CD8-positive, alpha-beta memory T cell (primary cell): ENCODE measurements around the gene SLC27A2. TPM values are rescaled to one million over a fixed set of nuclear protein-coding genes. Genes with fewer than 3 reads are reported as not detected.

Experiments used
- CTCF ChIA-PET: fragments of 350-600 bp; sonication (Branson Sonifier 250); formaldehyde crosslinking; loops from one replicate; lab custom pipeline; 2021; ENCODE audit warnings: antibody characterized with exemption; lab: Charles Lee
- POLR2A ChIA-PET: fragments of 350-600 bp; sonication (Branson Sonifier 250); formaldehyde crosslinking; loops from one replicate; lab custom pipeline; 2021; ENCODE audit warnings: antibody characterized with exemption; lab: Charles Lee
- DNase-seq, 5 donors: peaks; one replicate each; pipeline versions ENCODE4 v3.0.0 to v3.0.0-alpha.2; 2020 to 2022; ENCODE audit warnings: mixed read lengths in 1 of 5
- H3K27ac ChIP-seq: one replicate; pipeline ENCODE4 v1.7.0; 2013; ENCODE audit warnings: low read depth, mild to moderate bottlenecking, low read length, moderate library complexity
- H3K27me3 ChIP-seq: 2 replicates; pipeline ENCODE4 v1.7.0; 2013; ENCODE audit warnings: low read length, mild to moderate bottlenecking; ENCODE audit not compliant: insufficient read depth, poor library complexity, severe bottlenecking
- H3K36me3 ChIP-seq: 2 replicates; pipeline ENCODE4 v1.7.0; 2013; ENCODE audit warnings: mild to moderate bottlenecking, low read length, moderate library complexity; ENCODE audit not compliant: insufficient read depth
- H3K4me1 ChIP-seq: 2 replicates; pipeline ENCODE4 v1.7.0; 2013; ENCODE audit warnings: mild to moderate bottlenecking, low read length, moderate library complexity; ENCODE audit not compliant: insufficient read depth
- H3K4me3 ChIP-seq: 2 replicates; pipeline ENCODE4 v1.7.0; 2013; ENCODE audit warnings: mild to moderate bottlenecking, low read length
- H3K9me3 ChIP-seq: 2 replicates; pipeline ENCODE4 v1.7.0; 2013; ENCODE audit warnings: mild to moderate bottlenecking, low read length
- H3K27ac Mint-ChIP-seq, 8 donors: one replicate each; pipeline ENCODE4 v1.8.0; 2020 to 2021; ENCODE audit warnings: mixed read lengths in 8 of 8, mild to moderate bottlenecking in 6 of 8, inconsistent platforms in 3 of 8, moderate library complexity in 3 of 8
- H3K27me3 Mint-ChIP-seq, 2 donors: one replicate each; pipeline ENCODE4 v1.8.0; 2020 to 2021; ENCODE audit warnings: mixed read lengths in 2 of 2, mild to moderate bottlenecking in 1 of 2, moderate library complexity in 1 of 2
- H3K36me3 Mint-ChIP-seq, 3 donors: one replicate each; pipeline ENCODE4 v1.8.0; 2020 to 2021; ENCODE audit warnings: mixed read lengths in 3 of 3, inconsistent platforms in 1 of 3, mild to moderate bottlenecking in 1 of 3
- H3K4me1 Mint-ChIP-seq, 3 donors: one replicate each; pipeline ENCODE4 v1.8.0; 2020 to 2021; ENCODE audit warnings: mixed read lengths in 3 of 3, inconsistent platforms in 1 of 3, mild to moderate bottlenecking in 1 of 3
- H3K4me3 Mint-ChIP-seq, 7 donors: one replicate each; pipeline ENCODE4 v1.8.0; 2020 to 2021; ENCODE audit warnings: mixed read lengths in 7 of 7, mild to moderate bottlenecking in 6 of 7, moderate library complexity in 4 of 7, inconsistent platforms in 2 of 7
- H3K9me3 Mint-ChIP-seq, 5 donors: one replicate each; pipeline ENCODE4 v1.8.0; 2020 to 2022; ENCODE audit warnings: mixed read lengths in 5 of 5, mild to moderate bottlenecking in 3 of 5, moderate library complexity in 2 of 5, inconsistent platforms in 1 of 5
- polyA plus RNA-seq: library from polyadenylated mRNA; unstranded; fragments of 300-500 nt; fragmentation: Illumina TruSeq; gene quantifications from one replicate; pipeline ENCODE4 v1.2.3, GENCODE V29; 2021
- total RNA-seq, 2 experiments: library from RNA; stranded (reverse); gene quantifications; one replicate each; pipeline ENCODE4 v1.2.3, GENCODE V29; 2021

The SLC27A2 gene
- total and polyA plus RNA-seq, 3 experiments from 2014 or later = 3.0 to 18.6 (median 16.6) TPM

DNA sequence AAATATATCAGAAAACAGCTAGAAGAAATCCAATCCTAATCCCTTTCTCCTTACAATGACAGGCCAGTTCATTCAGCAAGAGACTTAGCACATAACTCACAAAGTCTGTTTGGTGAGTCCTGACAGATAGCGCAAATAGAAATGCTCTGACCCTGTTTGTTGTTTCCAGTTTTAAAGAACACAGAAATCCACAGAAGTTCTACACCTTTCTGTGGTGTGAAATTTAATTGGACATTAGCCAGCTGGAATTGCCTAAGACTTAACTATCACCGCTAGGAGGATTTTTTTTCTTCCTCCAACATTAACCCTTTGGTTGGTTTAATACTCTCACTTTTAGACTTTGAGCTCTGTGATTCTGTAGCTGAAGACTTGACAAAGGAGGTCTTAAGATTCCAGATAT is 52.8 kb downstream of the SLC27A2 start:
- Mint-ChIP-seq H3K4me1 (no peaks in the 10 kb centered on the region), H3K4me3 (no peak overlapping the region), H3K27ac (no peak overlapping the region), H3K9me3 (no peaks in the 10 kb centered on the region), H3K36me3 (peaks cover 0 to 1% (median 0%) of the 10 kb centered on the region in 3 donors), H3K27me3 (no peaks in the 10 kb centered on the region)
- POLR2A ChIA-PET = no interaction called here
- H3K9me3 ChIP-seq = no peaks in the 10 kb centered on the region
- H3K27ac ChIP-seq = no peak overlapping the region
- DNase-seq = no peak
- CTCF ChIA-PET = no interaction called here
- H3K27me3 ChIP-seq = no peaks in the 10 kb centered on the region
- no peaks in the 10 kb centered on the region for H3K36me3 ChIP-seq
- no peaks in the 10 kb centered on the region for H3K4me1 ChIP-seq
- H3K4me3 ChIP-seq = no peak overlapping the region

GRCh38 chr15:50235794-50236193 is 53.8 kb downstream of the SLC27A2 start:
- Mint-ChIP-seq H3K27me3 (no peaks in the 10 kb centered on the region), H3K4me3 (no peak overlapping the region), H3K9me3 (no peaks in the 10 kb centered on the region), H3K36me3 (peaks cover 0 to 1% (median 0%) of the 10 kb centered on the region in 3 donors), H3K4me1 (no peaks in the 10 kb centered on the region), H3K27ac (no peak overlapping the region)
- Histone ChIP-seq H3K27ac (no peak overlapping the region), H3K4me3 (no peak overlapping the region), H3K9me3 (no peaks in the 10 kb centered on the region), H3K4me1 (no peaks in the 10 kb centered on the region), H3K27me3 (no peaks in the 10 kb centered on the region), H3K36me3 (no peaks in the 10 kb centered on the region)
- ChIA-PET CTCF (no interaction called here), POLR2A (no interaction called here)
- no peak for DNase-seq

- H3K4me3 Mint-ChIP-seq = no peak overlapping the region
- H3K36me3 Mint-ChIP-seq = peaks cover 0 to 1% (median 0%) of the 10 kb centered on the region in 3 donors
These were observed 54.4 kb downstream of the SLC27A2 start for GRCh38 chr15:50236433-50236832.

DNA sequence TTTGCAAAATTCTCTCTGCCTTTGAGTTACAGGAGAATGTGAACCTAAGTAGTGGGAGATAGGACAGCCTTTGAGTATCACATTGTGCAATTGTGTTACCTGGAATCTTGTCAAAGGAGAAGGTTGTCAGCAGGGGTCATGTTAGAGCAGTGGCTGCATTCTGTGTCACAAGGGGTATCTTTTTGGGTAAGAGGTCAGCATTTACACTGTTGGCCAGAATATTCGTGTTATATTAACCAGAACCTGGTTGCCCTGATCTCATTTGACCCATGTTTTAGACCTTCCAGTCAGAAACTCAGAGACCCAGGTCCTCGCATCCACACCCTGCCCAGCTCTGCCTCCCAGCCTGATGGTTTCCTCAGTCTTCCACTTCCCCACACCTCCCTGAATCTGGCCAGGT is 56.3 kb downstream of the SLC27A2 start:
- H3K4me1 ChIP-seq = no peaks in the 10 kb centered on the region
- H3K27me3 ChIP-seq = no peaks in the 10 kb centered on the region
- no peak overlapping the region for H3K4me3 ChIP-seq
- no peaks in the 10 kb centered on the region for H3K36me3 ChIP-seq
- CTCF ChIA-PET = interaction anchor here (1.4 kb wide), 1 partner anchor 24 kb away, joined by 4 read pairs; no protein-coding TSS in a partner anchor
- Mint-ChIP-seq H3K9me3 (no peaks in the 10 kb centered on the region), H3K4me3 (no peak overlapping the region), H3K36me3 (peaks cover 0 to 1% (median 0%) of the 10 kb centered on the region in 3 donors), H3K4me1 (no peaks in the 10 kb centered on the region), H3K27me3 (no peaks in the 10 kb centered on the region), H3K27ac (peak overlapping the region in 1 of 8 donors; percentile 57)
- DNase-seq = no peak
- POLR2A ChIA-PET = no interaction called here
- no peak overlapping the region for H3K27ac ChIP-seq
- H3K9me3 ChIP-seq = no peaks in the 10 kb centered on the region

More at GRCh38 chr15:50236433-50236832, 54.4 kb downstream of the SLC27A2 start:
- Histone ChIP-seq H3K27me3 (no peaks in the 10 kb centered on the region), H3K27ac (no peak overlapping the region), H3K4me1 (no peaks in the 10 kb centered on the region), H3K9me3 (no peaks in the 10 kb centered on the region), H3K36me3 (no peaks in the 10 kb centered on the region), H3K4me3 (no peak overlapping the region)
- POLR2A ChIA-PET = no interaction called here
- no peaks in the 10 kb centered on the region for H3K4me1 Mint-ChIP-seq
- CTCF ChIA-PET = no interaction called here
- H3K27ac Mint-ChIP-seq = no peak overlapping the region
- no peaks in the 10 kb centered on the region for H3K9me3 Mint-ChIP-seq
- DNase-seq = no peak
- H3K27me3 Mint-ChIP-seq = no peaks in the 10 kb centered on the region

DNA sequence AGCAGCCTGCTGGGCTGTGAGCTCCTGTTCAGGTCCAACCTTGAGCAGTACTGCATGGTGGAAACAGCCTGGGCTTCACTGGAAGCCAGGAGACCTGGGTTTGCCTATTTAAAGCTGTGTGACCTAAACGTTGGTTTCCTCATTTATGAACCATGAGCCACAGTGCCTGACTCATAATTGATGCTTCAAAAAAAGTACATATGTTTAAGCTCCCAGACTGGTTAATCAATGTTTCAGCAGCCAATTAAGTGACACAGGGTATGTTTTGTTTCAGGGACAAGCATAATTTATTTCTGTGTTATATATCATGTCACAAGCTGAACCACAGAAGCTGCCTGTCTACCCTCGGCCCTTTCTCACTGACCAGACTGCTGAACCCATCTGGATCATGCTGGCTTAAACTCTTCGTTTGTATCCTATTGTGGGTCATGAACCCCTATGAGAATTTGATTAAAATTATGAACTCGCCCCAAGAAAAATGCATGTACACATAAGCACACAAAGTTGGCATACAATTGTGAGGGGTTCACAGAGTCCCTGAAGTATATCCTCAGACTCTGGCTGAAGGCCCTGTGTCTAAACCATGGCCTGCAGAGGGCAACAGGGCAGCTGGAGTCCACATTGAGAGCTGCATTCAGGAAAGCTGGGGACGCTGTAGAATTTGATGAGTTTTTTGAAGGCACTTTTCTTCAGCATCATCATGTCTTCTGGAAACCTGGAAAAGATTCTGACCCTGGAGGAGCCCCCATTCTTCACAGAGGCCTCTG is 59.9 kb downstream of the SLC27A2 start:
- H3K27ac ChIP-seq = no peak overlapping the region
- POLR2A ChIA-PET = no interaction called here
- CTCF ChIA-PET = no interaction called here
- Mint-ChIP-seq H3K4me3 (no peak overlapping the region), H3K9me3 (no peaks in the 10 kb centered on the region), H3K4me1 (peaks cover 2 to 3% (median 2%) of the 10 kb centered on the region in 3 donors), H3K36me3 (no peaks in the 10 kb centered on the region), H3K27ac (peak overlapping the region in 1 of 8 donors; percentile 12), H3K27me3 (no peaks in the 10 kb centered on the region)
- H3K4me1 ChIP-seq = no peaks in the 10 kb centered on the region
- H3K9me3 ChIP-seq = no peaks in the 10 kb centered on the region
- no peak overlapping the region for H3K4me3 ChIP-seq
- H3K36me3 ChIP-seq = no peaks in the 10 kb centered on the region
- H3K27me3 ChIP-seq = no peaks in the 10 kb centered on the region
- no peak for DNase-seq

DNA sequence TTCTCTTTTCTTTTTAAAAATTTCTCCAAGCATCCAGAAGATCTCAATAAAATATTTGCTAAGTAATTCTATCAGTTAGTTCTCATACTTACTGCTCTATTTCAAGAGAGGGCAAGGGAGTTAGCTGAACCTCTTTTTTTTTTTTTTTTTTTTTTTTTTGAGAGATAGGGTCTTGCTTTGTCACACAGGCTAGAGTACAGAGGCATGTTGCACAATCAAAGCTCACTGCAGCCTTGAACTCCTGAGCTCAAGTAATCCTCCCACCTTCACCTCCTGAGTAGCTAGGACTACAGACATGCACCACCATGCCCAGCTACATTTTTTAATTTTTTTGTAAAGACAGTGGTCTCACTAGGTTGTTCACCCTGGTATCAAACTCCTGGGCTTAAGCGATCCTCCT is 62.2 kb downstream of the SLC27A2 start:
- no peak overlapping the region for H3K27ac Mint-ChIP-seq
- H3K4me1 ChIP-seq = peaks cover 16% of the 10 kb centered on the region
- no peak overlapping the region for H3K27ac ChIP-seq
- H3K4me3 ChIP-seq = no peak overlapping the region
- peaks cover 0 to 2% (median 0%) of the 10 kb centered on the region in 3 donors for H3K36me3 Mint-ChIP-seq
- H3K9me3 ChIP-seq = no peaks in the 10 kb centered on the region
- no peak overlapping the region for H3K4me3 Mint-ChIP-seq
- H3K9me3 Mint-ChIP-seq = no peaks in the 10 kb centered on the region
- POLR2A ChIA-PET = no interaction called here
- no peaks in the 10 kb centered on the region for H3K36me3 ChIP-seq
- DNase-seq = no peak
- CTCF ChIA-PET = no interaction called here
- H3K4me1 Mint-ChIP-seq = peaks cover 21 to 24% (median 23%) of the 10 kb centered on the region in 3 donors
- no peaks in the 10 kb centered on the region for H3K27me3 ChIP-seq
- no peaks in the 10 kb centered on the region for H3K27me3 Mint-ChIP-seq

GRCh38 chr15:50244959-50245624 is 63.1 kb downstream of the SLC27A2 start:
- Histone ChIP-seq H3K27me3 (no peaks in the 10 kb centered on the region), H3K9me3 (no peaks in the 10 kb centered on the region), H3K36me3 (no peaks in the 10 kb centered on the region), H3K4me1 (peaks cover 16% of the 10 kb centered on the region), H3K27ac (no peak overlapping the region), H3K4me3 (no peak overlapping the region)
- Mint-ChIP-seq H3K27ac (peak overlapping the region in 1 of 8 donors; percentile 14), H3K4me1 (peaks cover 23 to 30% (median 27%) of the 10 kb centered on the region in 3 donors), H3K27me3 (no peaks in the 10 kb centered on the region), H3K36me3 (peaks cover 0 to 2% (median 0%) of the 10 kb centered on the region in 3 donors), H3K4me3 (no peak overlapping the region), H3K9me3 (no peaks in the 10 kb centered on the region)
- DNase-seq = no peak
- POLR2A ChIA-PET = no interaction called here
- CTCF ChIA-PET = no interaction called here

DNA sequence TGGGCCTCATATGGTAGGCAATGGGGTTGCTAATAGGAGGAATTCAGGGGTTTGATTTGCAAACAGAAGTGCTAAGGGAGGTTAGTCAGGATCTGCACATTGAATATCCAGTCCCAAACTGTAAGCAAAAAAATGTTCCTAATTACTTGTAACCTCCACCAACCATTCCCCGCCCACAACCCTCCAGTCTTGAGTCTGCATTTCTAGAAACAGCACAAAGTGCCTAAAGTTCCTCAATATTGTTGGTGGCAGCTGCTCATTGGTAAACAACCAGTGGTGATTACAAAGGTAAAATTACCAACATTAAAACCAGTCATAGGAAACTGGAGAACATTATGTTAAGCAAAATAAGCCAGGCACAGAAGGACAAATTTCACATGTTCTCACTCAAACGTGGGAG is 64.6 kb downstream of the SLC27A2 start:
- ChIA-PET POLR2A (no interaction called here), CTCF (no interaction called here)
- H3K4me3 Mint-ChIP-seq = peak overlapping the region in 2 of 7 donors; percentile 23 to 44
- no peak for DNase-seq
- peaks cover 23 to 30% (median 27%) of the 10 kb centered on the region in 3 donors for H3K4me1 Mint-ChIP-seq
- H3K9me3 ChIP-seq = no peaks in the 10 kb centered on the region
- no peak overlapping the region for H3K27ac ChIP-seq
- H3K27me3 Mint-ChIP-seq = no peaks in the 10 kb centered on the region
- peaks cover 0 to 2% (median 0%) of the 10 kb centered on the region in 3 donors for H3K36me3 Mint-ChIP-seq
- no peaks in the 10 kb centered on the region for H3K36me3 ChIP-seq
- peak overlapping the region in 4 of 8 donors; percentile 3 to 34 (median 14) for H3K27ac Mint-ChIP-seq
- H3K9me3 Mint-ChIP-seq = no peaks in the 10 kb centered on the region
- no peaks in the 10 kb centered on the region for H3K27me3 ChIP-seq
- peaks cover 16% of the 10 kb centered on the region for H3K4me1 ChIP-seq
- no peak overlapping the region for H3K4me3 ChIP-seq
